WI38 (cell line): ENCODE results near the gene OPALIN.

Experiments used
- H3K4me3 ChIP-seq: 2 replicates; pipeline ENCODE4 v1.5.1; 2011; ENCODE audit warnings: low read depth, mild to moderate bottlenecking, control low read depth, low read length
- TF ChIP-seq, protein P1 (sequence below): IDR thresholded peaks from 2 replicates; pipeline ENCODE4 v1.5.1; 2012; ENCODE audit warnings: low read depth, mild to moderate bottlenecking, control low read depth, low read length

Gene OPALIN

DNA sequence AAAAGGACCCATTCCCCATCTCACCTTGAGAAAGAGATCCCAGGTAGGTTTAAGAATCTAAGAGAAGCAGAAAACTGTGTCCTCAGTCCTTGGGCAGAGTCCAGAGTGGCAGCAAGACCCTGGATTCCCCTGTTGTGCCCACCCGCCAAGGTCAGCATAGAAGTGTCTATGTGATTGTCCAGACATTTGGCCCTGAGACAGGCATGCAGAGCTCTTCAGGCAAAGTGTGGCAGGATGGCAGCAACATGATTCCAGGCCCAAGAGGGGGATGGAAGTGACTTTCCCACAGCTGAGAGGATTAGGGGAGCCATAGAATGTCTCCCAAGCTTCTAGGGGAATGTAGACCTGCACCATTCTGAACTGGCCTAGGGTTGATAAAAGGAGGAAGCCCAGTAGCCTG, 39.1 kb upstream of the OPALIN start:
- TF ChIP-seq, protein P1, sequence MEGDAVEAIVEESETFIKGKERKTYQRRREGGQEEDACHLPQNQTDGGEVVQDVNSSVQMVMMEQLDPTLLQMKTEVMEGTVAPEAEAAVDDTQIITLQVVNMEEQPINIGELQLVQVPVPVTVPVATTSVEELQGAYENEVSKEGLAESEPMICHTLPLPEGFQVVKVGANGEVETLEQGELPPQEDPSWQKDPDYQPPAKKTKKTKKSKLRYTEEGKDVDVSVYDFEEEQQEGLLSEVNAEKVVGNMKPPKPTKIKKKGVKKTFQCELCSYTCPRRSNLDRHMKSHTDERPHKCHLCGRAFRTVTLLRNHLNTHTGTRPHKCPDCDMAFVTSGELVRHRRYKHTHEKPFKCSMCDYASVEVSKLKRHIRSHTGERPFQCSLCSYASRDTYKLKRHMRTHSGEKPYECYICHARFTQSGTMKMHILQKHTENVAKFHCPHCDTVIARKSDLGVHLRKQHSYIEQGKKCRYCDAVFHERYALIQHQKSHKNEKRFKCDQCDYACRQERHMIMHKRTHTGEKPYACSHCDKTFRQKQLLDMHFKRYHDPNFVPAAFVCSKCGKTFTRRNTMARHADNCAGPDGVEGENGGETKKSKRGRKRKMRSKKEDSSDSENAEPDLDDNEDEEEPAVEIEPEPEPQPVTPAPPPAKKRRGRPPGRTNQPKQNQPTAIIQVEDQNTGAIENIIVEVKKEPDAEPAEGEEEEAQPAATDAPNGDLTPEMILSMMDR: no peak
- no peak overlapping the region for H3K4me3 ChIP-seq

DNA sequence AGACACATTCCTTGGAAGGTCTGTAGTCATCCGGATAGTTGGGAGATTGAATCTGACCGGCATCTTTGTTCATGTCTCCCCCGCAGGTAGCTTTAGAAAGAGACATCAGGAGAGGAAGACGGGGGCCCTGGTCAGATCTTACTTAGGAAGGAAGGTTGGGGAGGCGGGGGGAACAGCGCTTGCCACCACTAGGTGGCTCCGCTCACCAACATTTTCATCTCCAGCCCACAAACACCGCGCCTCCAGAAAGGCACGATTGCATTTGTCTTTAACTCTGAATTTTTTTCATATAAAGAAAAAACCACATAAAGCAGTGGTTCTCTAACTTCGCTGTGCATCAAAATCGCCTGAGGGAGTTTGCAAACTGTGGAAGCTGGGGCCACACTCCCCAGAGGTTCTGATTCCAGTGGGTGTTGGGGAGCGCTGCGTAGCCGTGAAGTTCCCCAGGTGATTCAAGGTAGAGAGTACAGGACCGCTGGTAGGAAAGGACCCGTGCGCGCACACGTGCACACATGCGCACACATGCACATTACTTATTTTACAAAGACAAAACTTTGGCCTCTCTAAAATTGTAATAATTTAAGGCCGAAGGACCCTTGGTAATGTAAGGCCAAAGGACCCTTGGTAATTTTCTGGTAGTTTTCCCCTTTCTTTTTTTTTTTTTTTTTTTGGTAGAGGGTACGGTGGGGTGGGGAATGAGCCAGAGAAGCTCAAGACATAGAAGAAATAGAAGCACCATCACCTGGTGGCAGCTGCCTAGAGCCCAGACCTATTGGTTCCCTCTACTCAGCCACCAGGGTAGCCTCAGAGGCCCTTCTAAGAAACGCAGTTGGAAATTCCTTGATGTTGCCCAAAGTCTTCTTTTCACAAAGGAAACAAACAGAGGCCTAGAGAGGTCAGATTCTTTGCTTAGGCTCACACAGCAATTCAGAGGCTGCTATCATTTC, 37.4 kb upstream of the OPALIN start:
- TF ChIP-seq, protein P1: peak; percentile 83
- no peak overlapping the region for H3K4me3 ChIP-seq

DNA sequence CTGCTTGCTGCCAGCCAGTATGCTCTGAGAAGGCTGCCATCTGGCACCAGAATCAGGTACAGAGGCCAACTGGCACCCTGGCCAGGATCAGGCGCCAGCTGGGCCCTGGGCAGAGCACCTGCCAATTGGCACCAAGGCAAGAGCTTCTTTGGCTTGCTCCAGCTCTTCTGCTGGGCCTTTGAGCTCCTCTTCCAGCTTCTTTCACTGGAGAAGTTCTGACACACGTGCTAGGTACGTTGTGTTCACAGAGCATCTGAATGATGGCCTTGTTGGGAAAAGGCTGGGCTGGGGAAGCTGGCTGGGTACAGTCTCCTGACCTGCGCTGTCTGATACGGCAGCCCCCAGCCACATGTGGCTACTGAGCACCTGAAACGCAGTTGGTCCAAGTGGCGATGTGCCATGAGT, 31.7 kb upstream of the OPALIN start:
- TF ChIP-seq, protein P1: no peak

DNA sequence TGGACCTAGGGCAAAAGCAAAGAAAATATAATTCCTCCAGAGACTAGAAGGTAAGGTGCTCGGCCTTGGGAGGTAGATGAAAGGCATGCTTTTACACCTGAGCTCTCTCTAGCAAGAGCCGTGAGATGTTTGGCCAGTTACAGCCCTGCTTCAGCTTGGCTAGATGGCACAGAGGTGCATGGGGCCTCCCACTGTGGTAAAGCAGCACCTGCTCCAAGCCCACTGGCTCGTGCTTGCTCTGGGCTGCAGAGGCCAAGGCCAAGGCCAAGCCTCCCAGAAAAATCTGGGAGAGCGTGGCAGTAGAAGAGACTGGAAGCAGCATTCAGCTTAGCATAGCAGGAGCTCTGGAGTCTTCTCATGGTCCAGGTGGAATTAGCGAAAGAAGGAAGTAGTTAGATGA, 31.0 kb upstream of the OPALIN start:
- no peak overlapping the region for H3K4me3 ChIP-seq
- TF ChIP-seq, protein P1: no peak

More for the DNA sequence above, 31.7 kb upstream of the OPALIN start:
- no peak overlapping the region for H3K4me3 ChIP-seq

DNA sequence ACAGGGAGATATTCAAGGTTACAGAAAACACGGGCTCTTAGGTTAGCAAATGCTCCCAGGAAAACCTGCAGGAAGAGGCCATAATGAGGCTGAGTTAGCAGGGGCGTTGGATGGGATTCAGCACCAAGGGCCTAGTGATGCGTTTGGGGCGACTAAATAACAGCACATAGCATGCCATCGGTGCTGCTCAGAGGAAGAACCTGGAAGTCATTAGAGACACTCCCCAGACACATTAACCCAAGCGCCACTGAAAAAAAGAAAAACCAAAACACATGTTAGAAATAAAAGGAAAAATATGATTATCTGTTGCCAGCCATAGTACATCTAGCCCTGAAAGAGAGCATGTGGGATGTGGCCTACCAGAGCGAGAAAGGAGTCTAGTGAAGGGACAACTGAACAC, 28.8 kb upstream of the OPALIN start:
- TF ChIP-seq, protein P1: no peak
- no peak overlapping the region for H3K4me3 ChIP-seq

DNA sequence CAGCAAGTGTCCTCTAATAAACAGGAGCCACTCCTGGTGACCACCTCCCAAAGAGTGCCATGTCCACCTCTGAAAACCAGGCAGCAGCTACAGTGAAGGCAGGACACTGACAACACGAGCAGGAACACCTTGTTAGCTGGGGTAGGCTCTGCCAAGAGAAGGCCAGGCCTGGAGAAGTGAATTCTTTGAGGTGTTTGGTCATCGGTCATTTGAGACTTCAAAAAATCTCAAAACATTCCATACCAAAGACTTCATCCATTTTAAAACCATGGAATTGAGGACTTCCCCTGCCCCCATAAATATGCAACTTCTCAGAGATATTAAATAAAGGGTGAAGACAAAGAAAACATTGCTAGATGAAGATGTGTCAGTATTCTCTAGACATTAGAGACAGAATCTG, 28.4 kb upstream of the OPALIN start:
- TF ChIP-seq, protein P1: no peak

DNA sequence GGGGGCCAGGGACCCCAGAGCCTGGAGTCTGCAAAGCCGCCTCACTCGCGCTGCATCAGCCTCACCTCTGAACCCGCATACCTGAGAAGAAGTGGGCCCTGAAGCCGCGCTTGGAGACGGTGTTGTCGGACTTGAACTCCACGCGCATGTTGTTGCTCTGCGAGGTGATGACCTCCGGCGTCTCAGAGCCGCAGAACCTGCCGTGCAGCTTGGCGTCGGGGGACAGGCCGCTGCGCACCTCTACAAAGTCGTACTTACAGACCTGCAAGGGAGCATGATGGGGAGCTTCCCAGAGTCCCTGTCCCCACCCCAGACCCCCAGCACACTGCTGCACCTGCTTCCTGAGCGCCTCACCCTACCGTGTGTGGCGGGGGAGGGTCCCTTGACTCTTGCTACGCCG, 25.7 kb upstream of the OPALIN start:
- no peak overlapping the region for H3K4me3 ChIP-seq
- TF ChIP-seq, protein P1: no peak

More for the DNA sequence above, 28.4 kb upstream of the OPALIN start:
- H3K4me3 ChIP-seq: no peak overlapping the region
